Ishikawa (cell line): Measurements from ENCODE around the gene MARCHF3.

Experiments used
- CEBPB ChIP-seq: IDR thresholded peaks from 2 replicates; pipeline ENCODE4 v1.6.1; 2012
- CREB1 ChIP-seq: IDR thresholded peaks from 2 replicates; pipeline ENCODE4 v1.6.1; 2012; ENCODE audit warnings: low read depth
- EGR1 ChIP-seq: IDR thresholded peaks from 2 replicates; pipeline ENCODE4 v1.6.1; 2012
- EP300 ChIP-seq: IDR thresholded peaks from 2 replicates; pipeline ENCODE4 v1.6.1; 2012; ENCODE audit warnings: borderline replicate concordance
- FOXM1 ChIP-seq: IDR thresholded peaks from 2 replicates; pipeline ENCODE4 v1.6.1; 2012; ENCODE audit warnings: low read depth, borderline replicate concordance
- MAX ChIP-seq: IDR thresholded peaks from 2 replicates; pipeline ENCODE4 v1.6.1; 2012
- NFIC ChIP-seq: IDR thresholded peaks from 2 replicates; pipeline ENCODE4 v1.6.1; 2012
- RAD21 ChIP-seq: IDR thresholded peaks from 2 replicates; pipeline ENCODE4 v1.6.1; 2012; ENCODE audit warnings: low read depth
- REST ChIP-seq: IDR thresholded peaks from 2 replicates; pipeline ENCODE4 v1.6.1; 2012; ENCODE audit warnings: low read depth, mild to moderate bottlenecking
- TAF1 ChIP-seq: IDR thresholded peaks from 2 replicates; pipeline ENCODE4 v1.6.1; 2012; ENCODE audit warnings: low read depth, mild to moderate bottlenecking
- TCF12 ChIP-seq: IDR thresholded peaks from 2 replicates; pipeline ENCODE4 v1.6.1; 2012; ENCODE audit warnings: low read depth
- TEAD4 ChIP-seq: IDR thresholded peaks from 2 replicates; pipeline ENCODE4 v1.6.1; 2012
- YY1 ChIP-seq: IDR thresholded peaks from 2 replicates; pipeline ENCODE4 v1.6.1; 2012; ENCODE audit warnings: low read depth
- ZBTB7A ChIP-seq: IDR thresholded peaks from 2 replicates; pipeline ENCODE4 v1.6.1; 2012; ENCODE audit warnings: low read depth
- TF ChIP-seq, protein P1 (sequence below): IDR thresholded peaks from 2 replicates; pipeline ENCODE4 v1.6.1; 2012

The MARCHF3 gene

DNA sequence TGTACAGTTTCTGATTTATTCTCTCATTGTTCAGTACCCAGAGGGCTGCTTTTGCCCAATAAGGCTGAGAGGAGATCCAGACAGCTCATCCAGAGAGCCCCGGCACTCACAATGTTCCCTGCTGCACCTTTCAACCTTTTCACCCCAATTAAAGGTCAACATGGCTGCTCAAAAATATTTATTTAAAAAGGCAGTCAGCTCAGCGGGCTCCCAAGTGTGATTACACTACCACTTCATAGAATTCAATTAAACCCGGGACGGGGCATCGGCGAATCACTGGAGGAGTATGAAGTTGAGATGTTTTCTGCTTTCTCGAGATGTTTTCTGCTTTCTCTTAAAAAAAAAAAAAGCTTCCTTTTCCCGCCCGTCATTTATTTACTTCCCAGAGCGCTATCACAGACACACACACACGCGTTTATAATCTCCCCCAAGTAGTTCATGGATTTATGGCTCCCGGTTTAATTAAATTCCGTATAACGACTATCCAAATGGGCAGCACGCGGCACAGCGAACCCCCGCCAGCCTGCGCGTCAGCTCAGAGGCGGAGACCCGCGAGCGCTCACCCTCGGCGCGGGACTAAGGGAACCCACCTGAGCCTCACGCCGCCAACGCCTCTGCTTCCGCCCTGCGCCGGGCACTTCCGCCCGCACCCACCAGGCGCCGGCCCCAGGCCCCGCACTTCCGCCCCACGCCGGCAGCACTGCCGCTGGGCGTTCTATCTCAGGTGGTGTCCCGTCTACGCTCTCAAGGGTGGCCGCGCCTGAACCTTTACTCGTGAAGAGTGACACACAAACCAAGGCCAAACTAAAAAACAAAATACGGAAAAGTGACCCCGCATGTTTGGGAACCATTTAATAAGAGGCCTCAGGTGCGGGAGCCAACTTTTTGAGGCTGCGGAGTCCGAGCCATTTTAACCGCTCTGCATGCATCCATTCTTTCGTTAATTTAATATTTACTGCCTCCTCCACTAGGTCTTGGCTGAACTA, 42.8 kb upstream of the MARCHF3 start, which contains the start of gene C5orf63:
Gene C5orf63, minus strand, starts transcription at position 642 of the 986 bp plus-strand sequence. CDS start 14,507 bp downstream, outside the sequence.
- TF ChIP-seq CREB1 (no peak), TCF12 (peak; percentile 20; the same call in 1 of the 2 replicates), CEBPB (no peak), NFIC (no peak), REST (no peak), EGR1 (peak; percentile 58; the same call in 1 of the 2 replicates), TEAD4 (no peak), RAD21 (no peak), MAX (peak; percentile 89), TAF1 (peak; percentile 63), YY1 (no peak; the same call in 1 of the 2 replicates), EP300 (no peak), FOXM1 (no peak), ZBTB7A (0 out of 2 replicates have a peak, but pooled peaks have one; percentile 52)
- TF ChIP-seq, protein P1, sequence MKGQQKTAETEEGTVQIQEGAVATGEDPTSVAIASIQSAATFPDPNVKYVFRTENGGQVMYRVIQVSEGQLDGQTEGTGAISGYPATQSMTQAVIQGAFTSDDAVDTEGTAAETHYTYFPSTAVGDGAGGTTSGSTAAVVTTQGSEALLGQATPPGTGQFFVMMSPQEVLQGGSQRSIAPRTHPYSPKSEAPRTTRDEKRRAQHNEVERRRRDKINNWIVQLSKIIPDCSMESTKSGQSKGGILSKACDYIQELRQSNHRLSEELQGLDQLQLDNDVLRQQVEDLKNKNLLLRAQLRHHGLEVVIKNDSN: peak; percentile 31; the same call in 1 of the 2 replicates

GRCh38 chr5:127070243-127070642, 39.9 kb upstream of the MARCHF3 start:
- TF ChIP-seq EP300 (no peak), TCF12 (no peak), RAD21 (no peak), ZBTB7A (no peak), EGR1 (no peak), TAF1 (no peak), FOXM1 (no peak), MAX (no peak), TEAD4 (no peak), REST (no peak), NFIC (no peak), CREB1 (no peak), CEBPB (no peak), YY1 (no peak)
- TF ChIP-seq, protein P1: no peak

- TF ChIP-seq MAX (no peak), TEAD4 (peak; percentile 37; the same call in 1 of the 2 replicates), YY1 (no peak), NFIC (peak; percentile 71), TAF1 (no peak)
Observed at GRCh38 chr5:127068493-127069214, 38.3 kb upstream of the MARCHF3 start.

DNA sequence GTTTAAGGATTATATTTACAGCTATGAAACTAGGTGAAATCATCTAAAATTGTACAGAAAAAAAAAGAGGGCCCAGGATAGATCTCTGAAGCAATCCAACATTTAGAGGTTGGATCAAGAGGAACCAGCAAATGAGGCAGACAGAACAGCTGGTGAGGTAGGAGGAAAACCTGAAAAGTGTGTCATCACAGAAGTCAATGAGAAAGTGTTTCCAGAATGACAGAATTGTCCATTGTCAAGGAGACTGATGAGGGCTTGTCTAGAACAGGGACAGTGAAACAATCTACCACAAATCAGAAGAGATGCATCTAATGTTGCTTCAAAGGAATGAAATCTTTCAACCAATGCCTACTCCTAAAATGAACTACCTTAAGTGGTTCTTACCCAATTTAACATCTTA, 36.4 kb upstream of the MARCHF3 start:
- TF ChIP-seq EGR1 (no peak), FOXM1 (no peak), MAX (no peak), TAF1 (no peak), NFIC (no peak), YY1 (no peak), REST (no peak), TEAD4 (no peak), TCF12 (no peak), EP300 (no peak), RAD21 (no peak), ZBTB7A (no peak)
